Left lobe of liver (tissue), 2 donors: ENCODE results near the gene BARHL1. TPM values are rescaled to one million over a fixed set of nuclear protein-coding genes. Genes with fewer than 3 reads are reported as not detected.

Source experiments
- ATAC-seq: fragments of 200-7000 bp; cut with Tn5 transposase; one replicate; pipeline ENCODE4 v1.9.1; 2020; ENCODE audit warnings: mild to moderate bottlenecking, moderate library complexity
- DNase-seq: peaks from one replicate; pipeline ENCODE4 v3.0.0-alpha.2; 2020; ENCODE audit warnings: low spot score
- total RNA-seq: library from RNA; stranded (reverse); gene quantifications from one replicate; pipeline ENCODE4 v1.2.1, GENCODE V29; 2021
- donor health status: DM: no; HTN: no; CAD: no; lungs with moderate emphysema.
- donor health status: DM: no; HTN: yes; CAD: no.

Gene BARHL1
- total RNA-seq, 1 donor from 2014 or later: not detected

DNA sequence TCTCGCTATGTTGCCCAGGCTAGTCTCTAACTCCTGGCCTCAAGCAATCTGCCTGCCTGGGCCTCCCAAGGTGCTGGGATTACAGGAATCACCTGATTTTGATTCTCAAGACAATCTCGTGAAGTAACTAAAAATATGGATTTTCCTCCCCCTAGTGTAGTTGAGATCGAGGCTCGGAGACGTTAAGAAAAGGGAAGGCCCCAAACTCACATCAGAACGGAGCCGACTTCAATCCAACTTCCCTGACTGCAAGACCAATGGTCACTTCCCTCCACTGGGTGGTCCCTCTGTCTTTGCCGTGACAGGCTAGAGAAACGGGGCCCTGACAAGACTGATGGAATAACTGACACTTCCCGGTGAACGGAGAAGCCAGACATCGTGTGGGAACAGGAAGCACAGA, 28.3 kb downstream of the BARHL1 start:
- ATAC-seq (no peak), DNase-seq (no peak)

DNA sequence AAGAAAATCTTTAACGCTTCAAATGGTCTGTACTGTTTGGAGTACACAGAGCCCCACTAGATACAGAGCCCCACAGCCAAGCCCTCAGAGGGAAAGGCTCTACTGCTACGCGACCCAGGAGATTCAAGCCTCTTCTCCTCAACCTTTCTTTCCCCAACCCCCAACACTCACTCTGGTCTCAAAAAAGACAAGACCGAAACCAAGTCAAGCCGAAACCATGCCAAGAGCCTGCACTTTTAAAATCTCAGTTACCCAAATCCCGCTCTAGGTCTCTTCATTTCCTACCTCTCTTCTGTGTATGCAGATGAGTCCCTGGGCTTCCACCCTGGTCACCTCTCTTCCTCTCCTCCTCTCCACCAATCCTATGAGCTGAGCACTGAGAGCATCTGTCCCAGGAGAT, 31.9 kb downstream of the BARHL1 start:
- DNase-seq (no peak), ATAC-seq (no peak)

DNA sequence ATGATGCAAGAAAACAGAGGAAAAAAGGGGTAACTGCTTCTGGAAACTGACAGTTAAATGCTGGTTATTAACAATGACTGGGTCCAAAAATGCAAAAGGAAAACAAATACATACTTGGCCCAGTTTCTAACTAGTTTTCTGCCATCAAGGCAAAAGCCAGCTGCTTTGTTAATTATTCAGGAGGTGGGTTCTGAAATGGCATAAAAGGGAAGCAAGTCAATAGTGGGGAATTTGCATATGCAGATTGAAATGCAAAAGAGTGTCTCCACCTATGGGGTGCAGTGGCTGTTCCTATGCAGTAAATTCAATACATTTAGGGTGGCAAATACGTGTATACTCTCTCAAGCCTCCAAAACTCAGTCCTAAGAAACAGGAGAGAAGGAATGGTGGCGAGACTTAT, 33.4 kb downstream of the BARHL1 start:
- ATAC-seq (no peak), DNase-seq (no peak)

DNA sequence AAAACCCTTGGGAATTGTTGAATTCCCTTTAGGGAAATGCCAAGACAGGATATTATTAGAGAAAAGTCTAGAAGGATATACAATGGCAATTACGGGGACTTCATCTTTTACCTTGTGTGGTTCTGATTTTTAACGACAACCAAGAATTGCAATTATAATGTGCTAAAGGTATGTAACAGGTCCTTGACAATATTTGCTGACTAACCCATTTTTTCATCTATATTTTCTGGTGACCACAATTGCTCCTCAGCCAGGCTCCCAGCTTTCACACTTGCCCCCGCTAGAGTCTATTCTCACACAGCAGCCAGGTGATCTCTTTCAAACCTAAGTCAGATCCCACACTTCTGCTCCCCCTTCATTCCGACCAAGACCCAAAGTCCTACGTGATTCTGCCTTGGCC, 34.3 kb downstream of the BARHL1 start:
- ATAC-seq (no peak), DNase-seq (no peak)

DNA sequence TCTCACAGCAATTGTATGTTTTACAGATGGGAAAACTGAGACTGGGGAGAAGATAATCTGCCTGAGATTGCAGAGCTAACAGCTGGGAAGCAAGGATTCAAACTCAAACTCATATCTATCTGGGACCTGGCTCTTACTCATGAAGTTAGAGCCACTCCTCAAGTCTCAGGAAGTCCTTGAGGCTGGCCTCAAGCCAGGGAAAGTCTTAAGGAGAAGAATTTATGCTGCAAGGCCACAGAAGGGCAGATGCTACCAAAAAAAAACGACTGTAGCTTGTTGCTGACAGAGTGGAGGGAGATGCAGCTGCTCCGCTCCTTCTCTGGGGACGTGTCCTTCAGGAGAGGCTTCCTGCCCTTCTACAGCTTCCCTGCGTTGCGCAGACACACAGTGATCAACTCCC, 39.8 kb downstream of the BARHL1 start:
- no peak for DNase-seq
- no peak for ATAC-seq

DNA sequence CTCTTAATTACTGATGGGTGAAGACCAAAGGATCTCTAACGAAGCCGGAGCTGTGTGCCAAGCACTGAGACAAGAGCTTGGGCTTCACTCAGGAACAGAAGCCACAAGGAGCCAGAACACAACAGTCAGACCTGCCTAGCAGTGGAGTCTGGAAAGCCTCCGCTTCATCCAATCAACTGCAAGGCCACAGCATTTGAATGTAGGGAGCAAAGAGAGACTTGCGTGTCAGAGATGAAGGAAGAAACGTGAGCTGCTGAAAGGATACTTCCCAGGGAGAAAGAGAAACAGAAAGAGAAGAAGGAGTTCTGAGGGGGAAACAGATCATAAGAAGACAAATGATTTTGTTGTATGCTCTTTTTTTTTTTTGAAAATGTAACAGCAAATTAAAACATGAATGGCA, 43.9 kb downstream of the BARHL1 start:
- ATAC-seq (no peak), DNase-seq (no peak)

DNA sequence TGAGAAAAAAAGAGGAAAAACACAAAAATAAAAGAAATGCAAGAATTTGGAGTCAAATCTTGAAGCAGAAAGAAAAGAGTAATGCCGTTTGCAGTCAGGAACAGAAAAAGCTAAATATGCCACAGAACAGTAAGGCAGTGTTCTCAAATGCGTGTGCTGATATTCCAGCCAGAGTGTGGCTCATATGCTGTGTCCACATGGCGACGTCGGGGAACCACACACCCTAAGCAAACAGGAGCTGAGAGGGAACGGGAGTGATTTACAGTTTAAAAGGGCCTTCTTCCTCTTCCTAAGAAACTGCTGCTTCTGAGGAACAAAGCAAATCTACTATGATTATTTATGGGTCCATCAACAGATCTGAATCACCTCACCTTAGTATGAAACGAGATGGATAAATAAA, 44.7 kb downstream of the BARHL1 start:
- DNase-seq: no peak
- ATAC-seq: no peak

DNA sequence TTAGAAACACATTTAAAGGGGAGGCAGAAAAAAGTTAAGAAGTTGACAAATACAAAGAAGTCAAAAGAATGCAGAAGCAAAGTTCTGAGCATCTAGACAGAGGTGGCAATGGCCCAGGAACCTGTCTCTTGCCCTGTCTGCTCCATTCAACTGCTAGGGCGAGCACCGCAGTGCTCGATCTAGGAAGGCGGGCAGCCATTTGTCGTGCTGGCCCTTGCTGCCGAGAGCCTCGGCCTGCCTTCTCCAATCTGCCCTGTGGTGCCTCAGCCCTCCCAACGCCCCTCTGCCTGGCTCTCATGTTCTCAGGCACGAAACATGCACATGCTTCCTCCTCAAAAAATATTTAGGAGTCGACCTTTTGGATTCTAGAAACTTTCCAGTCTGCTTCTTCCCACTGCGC, 45.2 kb downstream of the BARHL1 start:
- ATAC-seq (no peak), DNase-seq (no peak)

DNA sequence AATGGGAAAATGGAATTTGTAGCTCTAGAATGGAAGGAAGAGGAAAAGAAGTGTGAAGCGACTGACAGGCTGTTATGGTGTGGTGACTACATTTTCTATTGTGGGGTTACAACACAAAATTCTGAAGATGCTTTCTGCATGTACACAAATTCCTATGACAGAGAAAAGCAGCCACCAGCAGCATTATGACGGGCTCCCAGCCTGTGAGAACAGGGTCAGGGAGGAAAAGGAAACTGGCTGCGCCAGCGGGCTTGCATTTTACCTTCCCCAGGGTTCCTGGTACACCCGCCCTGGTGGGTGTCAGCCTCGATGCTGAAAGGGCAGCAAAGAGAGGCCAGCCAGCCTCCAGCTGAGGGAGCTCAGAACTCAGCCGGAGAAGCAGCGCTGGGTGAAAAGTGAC, 46.3 kb downstream of the BARHL1 start:
- ATAC-seq (no peak), DNase-seq (no peak)

DNA sequence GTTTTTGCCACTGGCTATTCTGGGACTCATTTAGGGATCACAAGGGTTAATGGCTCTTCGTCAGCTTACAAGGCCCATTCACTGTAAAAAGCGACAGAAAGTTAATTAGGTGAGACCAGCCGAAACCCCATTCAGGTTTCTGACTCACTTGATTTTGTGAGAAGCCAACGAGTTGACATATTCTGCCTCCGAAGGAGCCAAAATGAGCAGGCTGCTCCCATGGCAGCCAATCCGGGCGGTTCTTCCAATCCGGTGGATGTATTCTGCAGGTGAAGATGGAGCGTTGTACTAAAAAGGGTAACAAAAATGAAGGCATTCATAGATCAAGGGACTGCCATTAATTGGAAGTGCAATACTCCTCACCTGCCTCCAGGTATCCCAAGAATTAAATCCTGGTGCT, 47.7 kb downstream of the BARHL1 start:
- DNase-seq (no peak), ATAC-seq (no peak)

DNA sequence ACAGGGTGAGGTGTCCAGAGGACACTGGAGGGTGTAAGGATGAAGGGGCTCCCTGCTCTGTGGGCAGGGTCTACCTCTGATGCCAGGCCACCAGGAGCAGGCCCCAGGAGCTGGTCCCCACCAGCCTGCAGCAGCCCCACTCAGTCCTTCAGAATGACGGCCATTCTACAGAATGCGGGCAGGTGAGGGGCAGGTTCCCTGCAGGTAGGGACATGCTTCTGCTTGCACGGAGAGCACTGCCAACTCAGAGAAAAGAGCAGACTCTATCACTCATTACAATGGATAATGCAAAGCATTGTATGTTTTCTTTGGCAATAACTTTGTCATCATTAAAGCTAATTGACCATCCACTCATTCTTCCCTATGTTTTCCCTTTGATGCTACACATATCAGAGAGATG, 48.4 kb downstream of the BARHL1 start:
- no peak for DNase-seq
- no peak for ATAC-seq

DNA sequence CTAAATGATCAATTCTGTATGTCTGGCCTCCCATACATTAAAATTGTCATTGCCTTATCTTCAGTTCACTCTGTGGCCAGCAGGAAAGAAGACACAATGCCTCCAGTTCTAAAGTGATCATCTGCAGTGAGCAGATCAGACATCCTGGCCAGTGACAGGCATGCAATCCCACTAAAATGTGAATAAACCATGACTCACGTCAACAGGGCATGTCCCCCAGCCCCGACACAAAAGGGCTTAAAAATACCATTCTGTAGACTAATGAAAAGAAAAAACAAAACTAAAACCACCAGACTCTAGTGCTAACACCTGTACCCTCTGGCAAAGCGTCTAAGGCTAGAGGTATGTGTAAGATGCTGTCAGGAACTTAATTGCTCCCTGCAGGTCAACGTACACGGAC, 48.9 kb downstream of the BARHL1 start:
- DNase-seq (no peak), ATAC-seq (no peak)

DNA sequence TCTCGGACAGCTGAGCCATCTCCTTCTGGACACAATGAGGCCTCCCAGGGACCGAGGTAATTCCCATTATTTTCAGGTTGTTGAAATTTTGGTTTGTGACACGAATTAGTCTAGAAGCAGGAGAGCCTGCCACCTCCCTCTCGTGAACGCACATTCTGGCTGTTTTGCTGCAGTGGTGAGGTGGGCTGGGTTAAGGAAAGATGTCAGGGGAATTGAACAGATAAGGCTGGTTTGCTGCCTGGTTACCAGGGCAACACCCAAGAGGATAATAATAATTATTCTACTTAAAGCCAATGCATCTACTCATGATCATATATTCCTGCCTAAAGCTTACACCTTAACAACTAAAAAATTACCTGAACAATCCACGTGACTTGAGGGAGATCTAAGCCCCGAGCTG, 49.3 kb downstream of the BARHL1 start:
- DNase-seq: no peak
- ATAC-seq: no peak

DNA sequence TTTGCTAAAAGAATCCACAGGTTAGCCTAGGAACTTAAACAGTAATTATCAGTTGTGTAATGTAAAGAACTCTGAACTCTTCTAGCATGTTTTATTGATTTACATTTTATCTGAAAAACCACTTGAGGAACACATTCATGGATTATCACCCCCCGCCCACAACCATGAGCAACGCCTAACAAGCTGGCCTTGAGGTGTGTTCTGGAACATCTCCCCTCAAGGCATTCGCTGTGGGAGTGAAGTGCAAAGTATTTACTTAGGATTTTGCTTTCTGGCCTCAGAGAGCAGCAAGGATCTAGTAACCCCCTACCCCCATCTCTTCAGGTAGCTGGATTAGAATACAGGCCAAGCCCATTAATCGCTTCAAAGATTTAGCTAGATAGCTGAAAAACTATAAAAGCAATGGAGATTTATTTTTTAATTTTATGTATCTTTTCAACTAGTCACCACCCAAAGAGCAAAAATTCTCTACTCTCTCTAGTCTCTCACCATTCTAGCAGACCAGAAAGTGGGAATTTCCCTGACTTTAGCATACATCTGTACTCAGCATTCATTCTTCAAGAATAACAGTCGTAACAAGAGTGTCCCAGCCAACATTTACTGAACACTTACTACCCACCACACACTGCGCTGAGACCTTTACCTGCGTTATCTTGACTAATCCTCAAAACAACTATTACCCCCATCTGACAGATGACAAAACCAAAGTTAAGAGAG, 50.2 kb downstream of the BARHL1 start:
- ATAC-seq (no peak), DNase-seq (no peak)

DNA sequence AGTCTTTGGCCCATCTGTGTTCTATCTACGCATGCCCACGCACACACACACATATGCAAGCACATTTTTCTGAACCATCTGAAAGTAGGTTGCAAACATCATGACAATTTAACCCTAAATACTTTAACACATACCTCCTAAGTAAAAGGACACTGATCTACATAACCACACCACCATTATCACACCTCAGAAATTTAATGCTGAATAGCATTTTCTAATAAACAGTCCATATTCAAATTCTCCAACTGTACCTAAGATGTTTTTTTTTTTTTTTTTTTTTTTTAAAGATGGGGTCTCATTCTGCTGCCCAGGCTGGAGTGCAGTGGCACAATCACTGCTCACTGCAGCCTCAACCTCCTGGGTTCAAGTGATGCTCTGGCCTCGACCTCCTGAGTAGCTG, 51.9 kb downstream of the BARHL1 start:
- DNase-seq: no peak
- no peak for ATAC-seq

DNA sequence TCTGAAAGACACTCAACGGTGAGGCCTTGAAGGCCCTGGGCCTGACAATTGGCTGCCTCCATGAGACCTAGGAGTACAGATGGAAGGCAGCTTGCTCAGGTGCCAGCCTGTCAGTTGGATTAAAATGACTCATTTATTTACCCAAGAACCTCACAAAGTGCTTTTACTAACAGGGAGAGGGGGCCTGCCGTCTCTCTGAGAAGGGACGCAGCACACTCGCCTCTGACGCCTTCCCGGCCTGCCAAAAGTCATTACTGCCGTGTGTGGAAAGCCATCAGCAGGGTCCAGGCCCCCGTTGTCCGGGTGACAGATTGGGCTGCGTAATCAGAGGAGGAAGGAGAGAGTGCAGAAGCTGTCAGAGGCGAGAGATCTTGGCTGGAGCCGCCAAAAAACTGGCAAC, 54.9 kb downstream of the BARHL1 start:
- DNase-seq (no peak), ATAC-seq (no peak)

DNA sequence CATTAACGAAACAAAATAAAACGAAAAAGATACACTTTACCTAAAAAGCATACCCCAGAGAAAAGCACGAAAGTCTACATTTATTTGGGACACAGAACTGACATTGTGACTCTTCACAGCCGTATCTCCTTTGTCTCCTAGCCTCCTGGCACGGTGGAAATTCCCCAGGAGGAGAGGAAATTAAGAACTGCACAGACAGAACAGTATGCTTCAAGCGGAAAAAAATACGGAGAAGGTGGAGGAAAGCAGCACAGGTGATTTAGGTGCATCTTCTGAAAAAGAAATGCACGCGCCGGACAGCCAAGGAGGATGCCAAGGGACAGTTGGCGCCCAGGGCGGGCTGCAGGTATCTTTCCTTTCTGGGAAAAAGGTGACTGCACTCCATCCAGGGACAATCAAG, 55.4 kb downstream of the BARHL1 start:
- ATAC-seq: no peak
- DNase-seq: no peak

DNA sequence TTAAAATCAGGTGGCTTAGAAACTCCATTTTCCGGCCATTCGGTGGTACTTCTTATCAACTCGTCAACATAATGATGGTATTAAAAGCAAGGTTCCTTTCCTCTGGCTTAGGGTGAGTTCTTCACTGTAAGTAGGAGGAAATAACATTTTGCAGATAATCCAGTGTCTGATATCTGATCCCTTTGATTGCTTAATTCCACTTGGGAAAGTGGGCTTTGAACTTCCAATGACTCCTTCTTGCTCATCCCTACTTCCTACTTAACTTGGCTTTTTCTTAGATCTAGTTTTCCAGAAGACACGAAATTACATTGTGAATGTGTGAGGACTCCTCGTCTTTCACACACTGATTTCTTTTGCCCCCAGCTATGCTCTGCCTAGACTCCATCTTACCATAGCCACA, 55.8 kb downstream of the BARHL1 start:
- no peak for DNase-seq

DNA sequence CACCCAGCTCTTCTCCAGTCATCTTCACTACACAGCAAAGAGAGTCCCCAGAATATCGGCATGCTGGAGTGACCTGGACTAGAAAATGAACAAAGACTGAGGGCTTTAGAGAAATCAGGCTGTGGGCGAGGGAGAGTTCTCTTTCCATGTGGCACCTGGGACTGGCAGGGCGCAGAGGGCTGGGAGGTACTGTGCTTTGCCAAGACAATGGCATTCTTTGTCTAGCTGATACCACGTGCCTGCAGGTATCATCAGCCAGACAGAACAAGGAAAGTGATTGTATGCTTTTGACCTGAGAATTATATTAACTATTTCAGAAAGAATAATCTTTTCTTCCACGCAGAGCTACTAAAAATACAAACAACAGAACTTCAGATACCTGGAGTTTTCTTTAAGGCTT, 56.9 kb downstream of the BARHL1 start:
- ATAC-seq: peak; percentile 24

More for the DNA sequence above, 55.8 kb downstream of the BARHL1 start:
- no peak for ATAC-seq

More for the DNA sequence above, 56.9 kb downstream of the BARHL1 start:
- no peak for DNase-seq
